Gastroesophageal sphincter (tissue), 4 donors: ENCODE results near the gene PROSER2. TPM values are rescaled to one million over a fixed set of nuclear protein-coding genes. Genes with fewer than 3 reads are reported as not detected.

Experiments used
- ATAC-seq: fragments of 150-250 bp; one replicate; pipeline ENCODE4 v1.9.1; 2016; ENCODE audit warnings: mild to moderate bottlenecking, moderate library complexity
- H3K27ac ChIP-seq, 4 donors: fragments of 200-600 bp; sonication (generic) in 3 of 4; 1 replicate in 3 of 4; 2 replicates in 1 of 4; pipeline ENCODE4 v1.5.1; 2016 to 2019
- H3K27me3 ChIP-seq: fragments of 200-600 bp; sonication (generic); one replicate; pipeline ENCODE4 v1.5.1; 2019
- H3K36me3 ChIP-seq, 2 donors: fragments of 200-600 bp; sonication (generic); one replicate each; pipeline ENCODE4 v1.5.1; 2019; ENCODE audit warnings: control low read depth in 1 of 2
- H3K4me1 ChIP-seq, 3 donors: fragments of 200-600 bp; sonication (generic); 1 replicate in 2 of 3; 2 replicates in 1 of 3; pipeline ENCODE4 v1.5.1; 2016 to 2019; ENCODE audit warnings: control low read depth in 2 of 3
- H3K4me3 ChIP-seq, 2 donors: fragments of 200-600 bp; sonication (generic); one replicate each; pipeline ENCODE4 v1.5.1; 2019; ENCODE audit warnings: mild to moderate bottlenecking in 1 of 2, moderate library complexity in 1 of 2
- H3K9me3 ChIP-seq, 3 donors: fragments of 200-600 bp; sonication (generic); one replicate each; pipeline ENCODE4 v1.5.1; 2017 to 2019; ENCODE audit warnings: control low read depth in 2 of 3
- EP300 ChIP-seq: sonication (generic); formaldehyde crosslinking; IDR thresholded peaks from one replicate; pipeline ENCODE4 v1.6.1; 2017; ENCODE audit warnings: antibody characterized with exemption, mild to moderate bottlenecking
- POLR2A ChIP-seq, 2 donors: fragments of 450-650 bp; IDR thresholded peaks; one replicate each; pipeline ENCODE4 v1.6.1; 2017; ENCODE audit warnings: antibody characterized with exemption in 2 of 2, mild to moderate bottlenecking in 2 of 2, moderate library complexity in 1 of 2
- POLR2AphosphoS5 ChIP-seq: sonication (generic); formaldehyde crosslinking; IDR thresholded peaks from one replicate; pipeline ENCODE4 v1.6.1; 2017; ENCODE audit warnings: antibody characterized with exemption
- WGBS, 2 donors: methylation state at CpG; one replicate each; pipeline ENCODE4 v1.1.5; 2018; ENCODE audit warnings: low coverage in 1 of 2; 5-methylcytosine and 5-hydroxymethylcytosine counted together
- total RNA-seq, 4 donors: library from RNA; depleted of rRNA; stranded (reverse); fragments of >200 nt; gene quantifications; one replicate each; pipeline ENCODE4 v1.1.0, GENCODE V29; 2016
- TF ChIP-seq, protein P1 (sequence below), 4 experiments: fragments of 200-600 bp in 2 of 4; fragments of 450-650 bp in 2 of 4; sonication (generic) in 1 of 4; IDR thresholded peaks; one replicate each; pipeline ENCODE4 v1.5.1; 2017 to 2019; ENCODE audit warnings: antibody characterized with exemption in 4 of 4, mild to moderate bottlenecking in 2 of 4, moderate library complexity in 2 of 4

PROSER2 gene
- total RNA-seq, 4 donors from 2014 or later = 0.62 to 10.3 (median 1.8) TPM

GRCh38 chr10:11869743-11870460 is 46.7 kb downstream of the PROSER2 start:
- H3K36me3 ChIP-seq = no peaks in the 10 kb centered on the region
- ATAC-seq = peak; percentile 37
- peaks cover 0 to 18% (median 9%) of the 10 kb centered on the region in 3 donors for H3K4me1 ChIP-seq
- no peak overlapping the region for H3K27ac ChIP-seq
- no CpG with 5 or more reads among the region's 78 CpGs for WGBS, 2 donors
- peak overlapping the region in 1 of 2 donors; percentile 46 for H3K4me3 ChIP-seq
- H3K9me3 ChIP-seq = no peaks in the 10 kb centered on the region
- peaks cover 29% of the 10 kb centered on the region for H3K27me3 ChIP-seq
- TF ChIP-seq EP300 = no peak
- TF ChIP-seq POLR2AphosphoS5 = no peak
- no peak for TF ChIP-seq POLR2A (IDR thresholded peaks at IDR 0.05)
- TF ChIP-seq, protein P1, sequence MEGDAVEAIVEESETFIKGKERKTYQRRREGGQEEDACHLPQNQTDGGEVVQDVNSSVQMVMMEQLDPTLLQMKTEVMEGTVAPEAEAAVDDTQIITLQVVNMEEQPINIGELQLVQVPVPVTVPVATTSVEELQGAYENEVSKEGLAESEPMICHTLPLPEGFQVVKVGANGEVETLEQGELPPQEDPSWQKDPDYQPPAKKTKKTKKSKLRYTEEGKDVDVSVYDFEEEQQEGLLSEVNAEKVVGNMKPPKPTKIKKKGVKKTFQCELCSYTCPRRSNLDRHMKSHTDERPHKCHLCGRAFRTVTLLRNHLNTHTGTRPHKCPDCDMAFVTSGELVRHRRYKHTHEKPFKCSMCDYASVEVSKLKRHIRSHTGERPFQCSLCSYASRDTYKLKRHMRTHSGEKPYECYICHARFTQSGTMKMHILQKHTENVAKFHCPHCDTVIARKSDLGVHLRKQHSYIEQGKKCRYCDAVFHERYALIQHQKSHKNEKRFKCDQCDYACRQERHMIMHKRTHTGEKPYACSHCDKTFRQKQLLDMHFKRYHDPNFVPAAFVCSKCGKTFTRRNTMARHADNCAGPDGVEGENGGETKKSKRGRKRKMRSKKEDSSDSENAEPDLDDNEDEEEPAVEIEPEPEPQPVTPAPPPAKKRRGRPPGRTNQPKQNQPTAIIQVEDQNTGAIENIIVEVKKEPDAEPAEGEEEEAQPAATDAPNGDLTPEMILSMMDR (IDR thresholded peaks at IDR 0.05) = no peak

DNA sequence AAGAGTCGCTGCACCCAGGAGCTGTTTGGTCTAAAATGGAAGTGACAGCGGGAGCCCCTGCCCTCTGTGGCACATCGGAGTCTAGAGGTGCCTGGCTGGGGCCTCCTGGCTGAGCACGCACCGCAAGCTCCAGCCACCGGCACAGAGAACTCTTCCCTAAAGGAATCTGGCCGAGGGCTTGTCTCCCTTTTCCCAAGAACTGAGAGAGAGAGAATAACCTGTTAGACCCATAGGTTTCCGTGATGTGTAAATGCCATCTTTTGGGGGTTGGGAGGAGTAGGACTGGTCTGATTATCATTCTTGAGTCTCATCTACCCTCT is 47.3 kb downstream of the PROSER2 start:
- H3K4me1 ChIP-seq = peaks cover 0 to 23% (median 14%) of the 10 kb centered on the region in 3 donors
- TF ChIP-seq POLR2AphosphoS5 = no peak
- no peak for TF ChIP-seq EP300
- TF ChIP-seq, protein P1 (IDR thresholded peaks at IDR 0.05) = no peak
- no peak for TF ChIP-seq POLR2A (IDR thresholded peaks at IDR 0.05)
- H3K27ac ChIP-seq = no peak overlapping the region
- H3K4me3 ChIP-seq = peak overlapping the region in 1 of 2 donors; percentile 46
- no peaks in the 10 kb centered on the region for H3K36me3 ChIP-seq
- H3K27me3 ChIP-seq = peaks cover 29% of the 10 kb centered on the region
- 93% methylated on average over 2 of the region's 8 CpGs; no CpG with 5 or more reads in 1 of the 2 donors for WGBS, 2 donors
- H3K9me3 ChIP-seq = no peaks in the 10 kb centered on the region
- no peak for ATAC-seq

GRCh38 chr10:11870900-11871400 is 47.8 kb downstream of the PROSER2 start:
- no peaks in the 10 kb centered on the region for H3K36me3 ChIP-seq
- H3K4me3 ChIP-seq = no peak overlapping the region
- peaks cover 0 to 29% (median 19%) of the 10 kb centered on the region in 3 donors for H3K4me1 ChIP-seq
- no peak for TF ChIP-seq EP300
- H3K27ac ChIP-seq = no peak overlapping the region
- WGBS, 2 donors = 70 to 85% methylated on average over 7 of the region's 7 CpGs
- no peaks in the 10 kb centered on the region for H3K9me3 ChIP-seq
- ATAC-seq = no peak
- H3K27me3 ChIP-seq = peaks cover 29% of the 10 kb centered on the region

DNA sequence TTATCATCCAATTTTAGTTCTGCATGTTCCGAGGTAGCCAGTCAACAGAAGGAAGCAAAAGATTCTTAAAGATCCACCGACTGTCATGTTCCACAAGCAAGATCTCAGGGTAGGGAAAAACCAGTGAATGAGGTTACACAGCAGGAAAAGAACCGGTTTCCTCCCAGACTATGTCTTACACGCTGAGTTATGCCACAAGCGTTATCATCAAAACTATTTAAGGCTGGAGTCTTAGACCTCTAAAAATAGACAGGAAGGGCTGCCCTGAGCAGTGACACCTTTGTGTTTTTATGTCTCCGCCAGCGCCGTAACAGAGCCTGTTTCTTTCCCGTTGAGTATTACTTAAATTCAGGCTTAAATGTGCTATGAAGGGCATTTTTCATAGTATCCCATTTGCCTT is 48.3 kb downstream of the PROSER2 start:
- peaks cover 29% of the 10 kb centered on the region for H3K27me3 ChIP-seq
- WGBS, 2 donors = 40 to 67% methylated on average over 7 to 9 of the region's 9 CpGs
- ATAC-seq = no peak
- no peaks in the 10 kb centered on the region for H3K36me3 ChIP-seq
- no peak overlapping the region for H3K27ac ChIP-seq
- peaks cover 0 to 32% (median 20%) of the 10 kb centered on the region in 3 donors for H3K4me1 ChIP-seq
- no peak overlapping the region for H3K4me3 ChIP-seq
- TF ChIP-seq POLR2A (IDR thresholded peaks at IDR 0.05) (no peak), EP300 (no peak)
- TF ChIP-seq, protein P1 (IDR thresholded peaks at IDR 0.05) = no peak
- H3K9me3 ChIP-seq = no peaks in the 10 kb centered on the region

DNA sequence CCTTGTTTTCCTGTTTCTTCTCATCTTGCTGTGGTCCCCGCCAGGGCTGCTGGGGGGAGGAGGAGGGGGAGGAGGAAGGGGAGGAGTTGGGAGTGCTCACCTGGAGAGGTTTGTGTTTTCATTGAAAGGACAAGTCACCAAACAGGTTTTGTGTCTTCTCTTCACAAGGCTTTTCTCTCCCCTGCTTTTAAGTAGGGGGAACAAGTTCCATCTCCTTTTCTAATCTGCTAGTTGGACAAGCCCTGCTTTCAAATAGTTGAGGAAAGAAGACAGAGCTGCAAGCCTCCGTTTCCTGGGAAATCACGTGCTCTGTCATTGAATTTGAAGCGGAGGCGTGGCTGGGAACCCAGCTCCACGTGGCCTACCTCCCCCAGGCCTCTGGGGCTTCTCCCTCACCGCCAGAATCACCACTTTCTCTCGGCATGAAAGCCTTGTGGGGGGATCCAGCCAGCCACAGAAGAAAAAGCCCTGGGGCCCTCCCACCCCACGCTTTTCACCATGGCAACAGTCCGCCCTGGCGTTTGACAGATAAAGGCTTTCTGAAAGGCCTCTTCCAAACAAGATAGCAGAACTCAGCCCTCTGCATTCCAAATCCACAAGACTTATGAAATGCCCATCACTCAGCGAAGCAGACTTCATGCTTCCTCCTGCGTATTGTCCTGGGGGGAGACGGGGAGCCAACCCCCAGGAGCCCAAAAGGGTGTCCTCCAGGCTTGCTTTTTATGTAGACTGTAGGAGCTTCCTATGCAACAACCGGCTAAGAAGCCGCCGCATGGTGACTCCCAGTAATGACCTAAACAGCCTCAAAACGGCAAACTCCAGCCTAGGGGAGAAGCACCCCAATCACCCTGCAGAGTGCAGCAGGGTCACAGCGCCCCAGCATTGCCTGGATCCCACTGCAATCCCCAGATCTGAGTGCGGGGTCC is 51.7 kb downstream of the PROSER2 start:
- H3K4me1 ChIP-seq = peaks cover 0 to 26% (median 16%) of the 10 kb centered on the region in 3 donors
- WGBS, 2 donors = 24 to 34% methylated on average over 5 to 8 of the region's 20 CpGs
- H3K27me3 ChIP-seq = peaks cover 8% of the 10 kb centered on the region
- TF ChIP-seq EP300 (no peak), POLR2AphosphoS5 (no peak), POLR2A (IDR thresholded peaks at IDR 0.05) (no peak)
- TF ChIP-seq, protein P1 (IDR thresholded peaks at IDR 0.05) = no peak
- H3K27ac ChIP-seq = peak overlapping the region in 2 of 4 donors; percentile 47 to 48
- no peak overlapping the region for H3K4me3 ChIP-seq
- no peak for ATAC-seq
- H3K36me3 ChIP-seq = no peaks in the 10 kb centered on the region
- no peaks in the 10 kb centered on the region for H3K9me3 ChIP-seq
